HG03108 (cell line): ENCODE measurements around the gene RBM33.

Experiments
- ATAC-seq: cut with Tn5 transposase; IDR thresholded peaks from one replicate; pipeline ENCODE4 v1.9.1; 2021; ENCODE audit warnings: moderate library complexity; ENCODE audit not compliant: unreplicated experiment

RBM33 gene

GRCh38 chr7:155721056-155721455 is 76.6 kb downstream of the RBM33 start:
- peak; percentile 36 for ATAC-seq

- ATAC-seq = peak; percentile 57
Observed at GRCh38 chr7:155722118-155722517, 77.7 kb downstream of the RBM33 start.

- no peak for ATAC-seq
Observed at GRCh38 chr7:155722936-155723335, 78.5 kb downstream of the RBM33 start.

- ATAC-seq = peak; percentile 30
Observed at GRCh38 chr7:155724327-155725005, 80.0 kb downstream of the RBM33 start.

- no peak for ATAC-seq
Observed at GRCh38 chr7:155725006-155725355, 80.5 kb downstream of the RBM33 start.

GRCh38 chr7:155727616-155728015 is 83.2 kb downstream of the RBM33 start:
- no peak for ATAC-seq

- ATAC-seq = no peak
Observed at GRCh38 chr7:155728116-155728515, 83.7 kb downstream of the RBM33 start.

GRCh38 chr7:155729847-155730246 is 85.4 kb downstream of the RBM33 start:
- ATAC-seq = no peak

- no peak for ATAC-seq
Observed at GRCh38 chr7:155731380-155731779, 86.9 kb downstream of the RBM33 start.

GRCh38 chr7:155731871-155732270 is 87.4 kb downstream of the RBM33 start:
- ATAC-seq = no peak

- no peak for ATAC-seq
Observed at GRCh38 chr7:155732286-155732685, 87.8 kb downstream of the RBM33 start.

GRCh38 chr7:155733582-155734444 is 89.4 kb downstream of the RBM33 start:
- ATAC-seq = no peak

- no peak for ATAC-seq
Observed at GRCh38 chr7:155734445-155734809, 90.0 kb downstream of the RBM33 start.

GRCh38 chr7:155735442-155736115 is 91.1 kb downstream of the RBM33 start:
- ATAC-seq = no peak

- ATAC-seq = no peak
Observed at GRCh38 chr7:155737590-155737989, 93.1 kb downstream of the RBM33 start.

GRCh38 chr7:155738104-155738503 is 93.6 kb downstream of the RBM33 start:
- no peak for ATAC-seq

GRCh38 chr7:155738652-155739537 is 94.4 kb downstream of the RBM33 start:
- peak; percentile 44 for ATAC-seq

- no peak for ATAC-seq
Observed at GRCh38 chr7:155739538-155740143, 95.2 kb downstream of the RBM33 start.

- ATAC-seq = no peak
Observed at GRCh38 chr7:155741082-155741481, 96.6 kb downstream of the RBM33 start.

GRCh38 chr7:155741805-155742204 is 97.3 kb downstream of the RBM33 start:
- ATAC-seq = no peak
